GM21423 (cell line): ENCODE data around the gene CACNA2D3.
"Not testable (repeated sequence)": the region's sequence is repeated elsewhere in the genome, so short reads cannot be mapped to it uniquely, and the experiment has no call there.

Source experiments
- ATAC-seq: cut with Tn5 transposase; IDR thresholded peaks from one replicate; pipeline ENCODE4 v1.9.1; 2021; ENCODE audit warnings: mild to moderate bottlenecking, moderate library complexity; ENCODE audit not compliant: unreplicated experiment

The CACNA2D3 gene

DNA sequence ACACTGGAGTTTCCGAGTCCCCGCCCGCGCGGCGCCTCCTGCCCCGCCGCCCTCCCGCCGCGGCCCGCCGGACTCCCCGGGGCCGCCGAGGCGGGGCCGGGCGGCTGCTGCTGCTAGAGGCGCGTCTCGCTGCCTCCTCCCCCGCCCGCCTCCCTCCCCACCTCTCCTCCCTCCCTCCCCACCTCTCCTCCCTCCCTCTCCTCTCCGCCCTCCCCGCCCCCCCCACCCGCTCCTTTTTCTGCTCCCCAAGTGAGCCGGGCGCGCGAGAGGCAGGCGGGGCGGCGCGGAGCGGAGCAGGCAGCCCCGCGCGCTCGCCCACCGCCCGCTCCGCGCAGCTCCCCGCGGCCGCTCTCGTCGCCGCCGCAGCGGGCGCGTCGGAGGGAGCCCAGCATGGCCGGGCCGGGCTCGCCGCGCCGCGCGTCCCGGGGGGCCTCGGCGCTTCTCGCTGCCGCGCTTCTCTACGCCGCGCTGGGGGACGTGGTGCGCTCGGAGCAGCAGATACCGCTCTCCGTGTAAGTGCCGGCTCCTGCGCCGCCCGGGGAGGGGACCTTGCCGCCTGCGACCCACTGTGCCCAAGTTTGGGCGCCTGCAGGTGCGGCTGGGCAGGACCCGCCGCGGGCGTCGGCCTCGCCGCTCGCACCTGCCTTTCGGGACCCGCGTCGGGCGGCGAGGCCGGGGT lies at the start of gene CACNA2D3:
CACNA2D3 (plus strand) TSS at position 229 of the 679 bp plus-strand sequence.
- no peak for ATAC-seq

DNA sequence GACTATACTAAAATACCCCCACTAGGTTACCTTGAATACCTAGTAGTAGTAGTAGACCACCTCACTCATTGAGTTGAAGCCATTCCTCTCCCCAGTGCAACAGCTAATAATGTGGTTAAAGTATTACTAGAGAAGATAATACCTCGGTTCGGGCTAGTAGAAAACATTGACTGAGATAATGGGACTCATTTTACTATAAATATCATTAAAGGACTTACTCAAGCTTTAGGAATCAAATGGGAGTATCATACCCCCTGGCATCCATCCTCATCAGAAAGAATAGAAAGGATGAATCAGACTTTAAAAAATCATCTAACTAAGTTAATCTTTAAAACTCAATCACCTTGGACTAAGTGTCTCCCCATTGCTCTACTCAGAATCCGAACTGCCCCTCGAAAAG lies 49.0 kb upstream of the CACNA2D3 start:
- no peak for ATAC-seq

DNA sequence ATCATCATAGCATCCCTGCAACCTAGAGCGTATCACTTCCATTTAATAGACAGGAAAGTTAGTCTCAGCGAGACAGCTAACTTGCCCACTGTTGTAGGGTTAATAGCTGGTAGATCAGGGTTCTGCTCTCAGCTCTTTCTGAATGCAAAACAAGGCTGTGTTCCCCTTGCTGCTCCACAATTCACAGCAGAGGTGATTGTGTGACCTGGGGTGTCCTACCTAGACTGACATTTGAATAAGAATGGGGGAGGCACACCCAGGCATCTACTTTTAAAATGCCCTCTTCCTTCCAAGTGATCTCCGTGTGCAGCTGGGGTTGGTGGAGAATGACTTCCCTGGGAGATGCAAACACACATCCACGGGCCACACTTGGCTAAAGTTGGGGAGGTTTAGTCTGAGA lies 43.0 kb upstream of the CACNA2D3 start:
- ATAC-seq, result no peak

DNA sequence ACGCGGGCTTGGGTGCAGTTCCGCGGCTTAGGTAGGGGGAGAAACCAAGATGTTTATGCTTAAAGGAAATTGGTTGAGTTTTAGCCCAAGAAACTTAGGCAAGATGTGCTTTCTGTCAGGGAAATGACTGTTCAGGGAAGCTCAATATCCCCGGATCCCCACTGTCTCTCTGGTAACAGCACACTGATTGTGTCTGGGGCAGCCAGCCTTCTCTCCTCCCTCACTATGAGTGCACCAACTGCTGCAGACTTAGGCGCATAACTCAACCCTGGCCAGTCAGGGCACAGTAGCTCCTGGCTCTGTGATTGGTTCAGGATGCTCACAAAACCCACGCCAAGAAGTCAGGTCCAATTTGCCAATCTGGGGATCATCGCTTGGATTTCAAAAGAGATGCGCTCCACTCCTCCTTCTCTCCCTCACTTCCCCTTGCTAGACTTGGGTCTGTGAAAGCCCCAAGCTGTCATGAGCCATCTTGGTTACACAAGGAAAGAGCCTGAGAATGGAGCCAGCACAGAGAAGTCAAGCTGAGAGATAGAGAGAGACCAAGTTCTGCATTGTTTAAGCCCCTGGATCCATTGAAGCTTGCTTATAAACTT lies 42.5 kb upstream of the CACNA2D3 start:
- ATAC-seq, result no peak

DNA sequence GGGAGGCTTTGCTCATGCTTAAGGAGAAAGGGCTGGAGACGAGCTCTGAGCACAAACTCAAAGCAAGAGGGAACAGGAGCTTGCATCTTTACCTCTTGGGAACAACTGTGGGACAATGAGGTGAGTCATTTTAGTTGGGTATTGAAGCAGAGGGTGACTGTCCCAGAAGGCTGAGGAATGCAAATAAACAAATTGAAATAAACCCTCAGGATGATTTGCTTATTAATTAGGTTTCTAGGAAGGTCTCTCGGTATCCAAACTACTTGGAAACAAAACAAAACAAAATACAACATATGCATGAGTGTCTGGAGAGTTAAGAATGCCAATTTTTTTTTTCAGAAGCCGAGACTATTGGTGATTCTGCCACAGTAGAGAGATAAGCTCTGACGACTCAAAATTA lies 38.4 kb upstream of the CACNA2D3 start:
- no peak for ATAC-seq

DNA sequence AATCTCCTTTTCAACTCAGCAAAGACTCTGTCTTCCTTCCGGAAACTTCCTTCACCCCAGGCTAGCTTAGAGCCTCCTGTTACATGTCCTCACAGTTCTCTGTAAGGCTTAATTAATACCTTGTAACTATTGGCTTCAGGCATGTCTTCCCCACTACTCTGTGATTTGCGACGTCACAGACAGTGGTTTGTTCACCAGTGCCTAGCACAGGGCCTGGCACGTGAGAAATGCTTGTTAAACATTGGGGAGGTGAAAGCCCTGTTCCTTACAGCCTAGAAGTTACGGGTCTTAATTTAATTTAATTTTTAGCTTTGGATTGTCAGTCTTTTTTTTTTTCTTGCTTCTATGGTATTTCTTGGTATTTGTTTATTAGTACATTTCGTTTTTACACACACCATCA lies 36.4 kb upstream of the CACNA2D3 start:
- no peak for ATAC-seq

DNA sequence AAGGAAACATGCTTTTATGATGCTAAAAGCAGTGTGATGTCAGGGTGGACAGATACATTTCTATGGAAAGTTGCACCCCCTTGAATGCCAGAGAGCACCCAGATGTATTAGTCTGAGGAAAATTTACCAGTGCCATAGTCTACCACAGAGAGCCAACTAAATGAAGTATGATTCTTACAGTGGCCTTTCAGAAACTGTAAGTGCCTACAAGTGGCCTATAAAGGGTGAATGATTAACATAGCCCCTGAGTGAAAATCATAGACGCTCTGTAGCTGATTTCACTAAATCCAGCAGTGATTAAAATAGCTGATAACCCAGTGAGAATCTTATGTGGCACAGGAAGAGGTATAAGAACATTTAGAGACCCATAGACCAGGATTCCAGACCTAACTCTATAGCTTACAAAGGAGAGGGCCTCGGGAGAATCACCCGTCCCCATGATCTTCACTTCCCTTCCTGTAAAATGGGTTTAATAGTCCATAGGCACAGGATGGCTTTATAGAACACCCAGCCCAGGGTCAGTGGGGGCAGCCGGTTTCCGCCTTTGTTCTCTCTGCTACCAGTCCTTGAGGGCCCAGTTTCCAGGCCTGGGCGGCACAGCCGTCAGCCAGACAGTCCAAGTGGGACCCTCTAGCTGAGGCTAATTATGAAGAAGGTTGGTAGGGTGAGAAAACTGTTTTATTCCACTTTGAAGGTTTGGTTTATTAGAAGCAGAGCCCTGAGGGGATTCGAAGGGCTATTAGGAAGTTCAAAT lies 35.5 kb upstream of the CACNA2D3 start:
- no peak for ATAC-seq

DNA sequence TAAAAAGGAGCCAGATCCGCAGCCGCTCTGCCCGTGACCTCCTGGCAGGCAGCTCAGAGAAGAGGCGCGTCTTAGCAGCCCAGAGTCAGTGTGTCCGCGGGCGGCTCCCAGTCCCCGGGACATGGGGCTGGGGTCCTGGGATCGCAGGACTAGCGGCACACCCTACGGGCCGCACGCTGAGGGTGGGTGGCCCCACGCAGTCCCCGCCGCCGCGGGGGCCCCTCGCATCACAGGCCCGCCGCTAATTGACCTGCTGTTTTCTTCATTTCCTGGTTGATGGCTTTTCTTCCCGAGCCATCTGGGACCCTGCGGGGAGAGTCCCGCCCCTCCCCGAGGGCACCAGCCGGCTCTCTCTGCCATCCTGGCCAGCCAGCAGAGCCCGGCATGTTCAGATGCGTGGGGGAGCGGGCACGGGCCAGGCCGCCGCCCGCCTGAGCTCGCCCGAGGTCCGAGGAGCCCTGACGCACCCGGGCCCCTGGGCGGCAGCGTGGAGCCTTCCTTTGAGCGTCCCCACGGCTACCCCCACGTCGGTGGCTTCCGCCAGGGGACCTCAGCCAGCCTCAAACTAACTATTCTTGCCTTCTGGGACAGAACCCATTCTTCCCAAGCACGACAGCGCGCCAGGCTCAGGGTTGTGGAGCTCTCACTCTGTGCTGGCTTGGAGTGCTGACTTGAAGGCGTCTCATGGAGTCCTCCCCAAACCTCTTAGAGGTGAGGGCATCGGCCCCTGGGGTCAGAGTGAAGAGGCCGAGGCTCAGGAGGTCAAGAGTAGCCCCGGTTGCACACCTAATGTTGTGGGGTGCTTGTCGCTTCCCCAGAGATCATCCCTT lies 34.6 kb upstream of the CACNA2D3 start:
- ATAC-seq, result no peak

DNA sequence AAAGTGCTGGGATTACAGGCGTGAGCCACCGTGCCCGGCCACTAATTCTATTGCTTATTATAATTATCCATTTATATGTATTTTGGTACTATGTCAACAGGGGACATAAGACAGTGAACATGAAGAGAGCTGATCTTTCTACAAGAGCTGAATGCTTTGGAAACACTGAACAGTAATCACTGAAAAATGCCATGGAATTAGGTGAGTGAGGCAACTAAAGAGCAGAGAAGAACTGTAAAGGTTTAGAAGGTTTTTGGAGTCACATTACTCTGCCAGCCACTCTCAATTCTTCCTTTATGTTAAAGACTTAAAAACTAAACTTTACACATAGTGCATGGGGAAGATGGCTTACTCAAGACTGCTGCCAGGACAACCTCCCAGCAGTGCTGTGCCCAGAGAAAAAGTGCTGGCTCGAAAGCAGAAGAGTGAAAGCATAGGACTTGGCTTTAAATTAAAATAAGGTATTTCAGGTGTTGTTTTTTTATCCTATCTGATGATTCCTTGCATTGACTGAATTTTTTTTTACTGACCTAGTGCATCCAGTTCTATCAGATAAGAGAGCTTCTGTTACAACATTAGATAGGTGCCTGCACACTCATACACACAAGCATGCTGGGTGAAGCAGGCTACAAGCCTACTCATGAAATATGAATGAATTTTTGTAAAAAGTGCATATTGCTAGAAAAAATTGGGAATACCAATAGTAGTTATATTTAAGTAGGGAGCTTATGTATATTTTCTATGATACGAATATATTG lies 28.7 kb upstream of the CACNA2D3 start:
- ATAC-seq, result no peak

DNA sequence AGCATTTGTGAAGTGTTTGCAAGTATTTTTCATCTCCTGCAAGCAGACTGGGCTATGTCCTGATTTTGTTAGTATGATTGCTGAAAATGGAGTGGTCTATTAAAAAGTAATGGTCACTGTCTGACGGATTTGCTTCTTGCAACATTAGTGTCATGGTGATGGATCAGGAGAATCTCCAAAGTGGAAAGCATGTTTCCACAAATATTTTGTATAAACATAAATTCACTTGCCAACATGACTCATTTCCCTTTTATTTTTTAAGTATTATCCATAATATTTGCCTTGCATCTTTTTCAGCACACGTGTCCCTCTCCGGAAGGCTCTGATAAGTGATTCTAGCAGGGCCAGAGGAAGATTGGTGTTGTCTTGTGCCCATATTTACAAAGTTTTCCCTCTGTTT lies 27.4 kb upstream of the CACNA2D3 start:
- no peak for ATAC-seq

DNA sequence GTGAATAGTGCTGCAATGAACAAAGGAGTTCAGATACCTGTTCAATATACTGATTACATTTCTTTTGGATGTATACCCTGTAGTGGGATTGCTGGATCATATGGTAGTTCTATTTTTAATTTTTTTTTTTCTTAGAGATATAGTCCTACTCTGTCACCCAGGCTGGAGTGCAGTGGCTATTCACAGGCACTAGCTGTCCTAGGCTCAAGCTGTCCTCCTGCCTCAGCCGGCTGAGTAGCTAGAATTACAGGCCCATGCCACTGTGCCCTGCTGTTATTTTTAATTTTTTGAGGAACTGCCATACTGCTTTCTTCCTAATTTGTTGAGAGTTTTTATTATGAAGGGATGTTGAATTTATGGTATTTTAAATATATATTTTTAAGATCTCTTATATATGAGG lies 23.0 kb upstream of the CACNA2D3 start:
- ATAC-seq, result no peak

DNA sequence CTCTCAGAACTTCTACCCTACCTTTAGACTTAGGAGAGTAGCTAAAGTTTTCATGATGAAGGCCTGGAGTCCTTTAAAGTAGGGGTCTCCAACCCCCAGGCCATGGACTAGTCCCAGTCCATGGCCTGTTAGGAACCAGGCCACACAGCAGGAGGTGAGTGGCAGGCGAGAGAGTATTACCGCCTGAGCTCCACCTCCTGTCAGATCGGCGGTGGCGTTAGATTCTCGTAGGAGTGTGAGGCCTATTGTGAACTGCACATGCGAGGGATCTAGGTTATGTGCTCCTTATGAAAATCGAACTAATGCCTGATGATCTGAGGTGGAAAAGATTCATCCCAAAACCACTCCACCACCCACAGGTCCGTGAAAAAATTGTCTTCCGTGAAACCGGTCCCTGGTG lies 18.3 kb upstream of the CACNA2D3 start:
- ATAC-seq, result no peak

DNA sequence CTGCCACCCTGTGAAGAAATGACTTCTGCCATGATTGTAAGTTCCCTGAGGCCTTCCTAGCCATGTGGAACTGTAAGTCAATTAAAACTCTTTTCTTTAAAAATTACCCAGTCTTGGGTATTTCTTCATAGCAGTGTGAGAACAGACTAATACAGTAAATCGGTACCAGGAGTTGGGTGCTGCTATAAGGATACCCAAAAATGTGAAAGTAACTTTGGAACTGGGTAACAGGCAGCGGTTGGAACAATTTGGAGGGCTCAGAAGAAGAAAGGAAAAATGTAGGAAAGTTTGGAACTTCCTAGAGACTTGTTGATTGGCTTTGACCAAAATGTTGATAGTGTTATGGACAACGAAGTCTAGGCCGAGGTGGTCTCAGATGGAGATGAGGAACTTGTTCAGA lies 6.2 kb upstream of the CACNA2D3 start:
- not testable (repeated sequence) for ATAC-seq

DNA sequence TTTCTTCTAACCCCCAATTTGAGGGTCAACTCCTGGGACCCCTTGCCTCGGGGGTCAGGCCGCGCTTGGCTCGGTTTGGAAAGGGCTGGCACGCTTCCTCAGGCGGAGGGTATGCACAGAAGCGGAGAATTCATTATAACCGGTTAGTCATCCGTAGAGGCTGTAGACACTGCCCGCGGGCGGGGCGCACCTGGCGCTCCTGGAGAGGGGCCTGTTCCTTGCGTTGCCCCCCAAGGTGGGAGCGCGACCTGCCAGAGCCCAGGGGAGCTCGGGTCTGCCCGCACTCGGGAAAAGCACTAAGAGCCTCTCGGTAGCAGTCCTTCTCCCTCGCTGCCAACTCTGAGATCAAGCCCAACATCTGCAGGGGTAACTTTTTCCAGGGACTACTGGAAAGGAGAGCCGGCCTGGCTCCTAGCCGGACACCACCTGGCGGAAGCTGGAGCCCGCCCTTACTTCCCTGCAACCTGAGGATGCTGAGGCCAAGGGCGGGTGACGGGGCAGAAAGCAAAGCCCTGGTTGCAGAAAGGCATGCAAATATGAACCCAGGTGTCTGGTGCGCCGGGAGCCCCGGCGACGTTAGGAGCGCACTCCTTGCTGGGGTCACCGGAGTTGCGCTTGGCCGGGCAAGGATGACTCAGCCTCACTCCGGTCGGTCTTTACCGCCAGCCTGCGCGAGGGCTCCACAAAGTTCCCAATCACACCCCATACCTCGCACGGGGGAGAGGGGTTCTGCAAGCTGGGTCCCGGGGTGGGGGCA lies 1.5 kb upstream of the CACNA2D3 start:
- ATAC-seq, result peak; percentile 82

DNA sequence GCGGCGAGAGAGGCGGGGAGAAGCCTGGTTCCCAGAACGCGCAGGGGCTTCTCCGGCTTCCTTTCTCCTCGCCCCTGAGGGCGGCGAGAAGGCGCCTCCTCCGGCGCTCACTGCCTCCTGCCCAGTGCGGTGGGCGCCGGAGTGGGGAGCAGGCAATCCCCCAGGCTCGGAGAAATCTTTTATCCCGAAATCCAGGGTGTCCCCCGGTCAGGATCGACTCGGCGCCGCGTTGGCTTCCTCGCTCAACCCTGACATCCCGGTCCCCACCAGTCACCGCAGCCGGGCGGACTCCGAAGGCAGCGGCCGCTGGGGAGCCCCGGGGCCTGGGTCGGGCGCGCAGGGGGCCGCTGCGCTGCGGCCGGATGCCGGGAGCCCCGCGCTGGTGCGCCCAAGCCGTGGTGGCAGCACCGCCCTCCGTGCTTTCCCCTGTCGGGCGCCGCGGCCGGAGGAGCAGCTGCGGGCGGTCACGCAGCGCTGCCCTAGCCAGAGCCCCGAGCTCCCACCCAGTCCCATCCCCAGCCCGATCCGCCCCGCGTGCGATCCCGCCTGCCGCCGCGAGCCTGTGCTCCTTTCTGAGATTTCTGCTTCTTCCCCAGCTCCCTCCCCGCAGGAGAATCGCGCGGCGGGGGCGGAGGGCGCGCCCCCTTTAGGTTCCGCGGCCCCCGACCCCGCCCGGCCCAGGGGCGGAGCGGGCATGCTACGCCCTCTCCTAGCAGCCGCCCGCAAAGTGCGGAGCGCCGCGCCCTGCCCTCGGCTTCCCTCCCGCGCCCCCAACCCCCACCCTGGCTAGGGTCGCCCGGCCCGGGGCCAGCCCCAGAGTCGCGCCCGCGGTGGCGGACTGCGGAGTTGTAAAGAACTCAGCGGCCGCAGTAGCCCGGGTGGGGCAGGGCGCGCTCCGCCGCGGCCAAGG lies 683 bp upstream of the CACNA2D3 start:
- ATAC-seq, result peak; percentile 15

DNA sequence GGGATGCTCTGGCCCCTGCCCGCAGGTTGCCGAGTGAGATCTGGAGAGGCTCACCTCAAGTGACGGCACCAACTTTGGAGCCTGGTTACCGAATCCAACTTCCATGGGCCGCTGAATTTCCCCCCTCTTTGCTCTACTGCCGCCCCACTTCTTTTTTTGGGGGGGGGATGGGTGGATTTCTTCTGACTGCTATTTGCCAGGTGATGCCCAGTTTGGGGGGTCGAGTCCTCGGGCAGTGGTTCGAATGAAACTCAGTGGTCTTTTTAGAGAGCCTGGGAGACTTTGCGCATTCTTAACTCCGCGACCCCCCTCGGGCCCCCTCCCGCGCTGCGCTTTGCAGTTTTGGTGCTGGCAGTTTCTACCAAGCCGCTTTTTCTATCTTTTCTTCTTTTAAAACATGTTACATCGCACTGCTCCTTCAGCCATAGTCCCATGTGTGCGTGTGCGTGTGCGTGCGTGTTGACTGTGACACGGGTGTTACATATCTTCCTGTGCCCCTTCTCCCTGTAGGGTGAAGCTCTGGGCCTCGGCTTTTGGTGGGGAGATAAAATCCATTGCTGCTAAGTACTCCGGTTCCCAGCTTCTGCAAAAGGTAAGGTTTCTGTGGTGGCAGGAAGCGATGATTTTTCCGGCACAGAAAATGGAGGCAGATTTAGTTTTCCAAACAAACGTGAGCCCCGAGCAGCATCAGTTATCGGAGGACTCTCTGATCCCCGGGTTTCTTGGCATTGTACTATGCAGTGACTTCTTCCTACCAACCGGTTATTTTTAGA lies 837 bp downstream of the CACNA2D3 start:
- no peak for ATAC-seq

DNA sequence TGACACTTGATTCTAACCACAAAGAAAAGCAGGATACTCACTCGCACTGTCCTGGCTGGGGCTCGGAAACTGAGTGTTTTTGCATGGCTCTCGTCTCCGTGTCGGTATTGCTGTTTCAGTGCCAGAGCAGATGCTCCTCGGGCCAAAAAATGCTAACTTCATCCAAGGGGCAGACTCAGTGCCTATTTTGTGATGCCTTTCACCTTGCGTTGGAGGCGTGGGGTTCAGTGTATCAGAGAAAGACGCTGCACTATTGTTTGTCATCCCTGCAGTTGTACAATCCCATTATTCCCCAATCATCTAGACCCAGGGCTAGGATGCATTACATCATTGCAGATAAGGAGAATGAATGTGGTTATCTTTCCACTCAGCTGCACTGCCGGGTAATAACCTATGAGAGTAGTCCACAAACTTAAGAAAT lies 1.4 kb downstream of the CACNA2D3 start:
- no peak for ATAC-seq

DNA sequence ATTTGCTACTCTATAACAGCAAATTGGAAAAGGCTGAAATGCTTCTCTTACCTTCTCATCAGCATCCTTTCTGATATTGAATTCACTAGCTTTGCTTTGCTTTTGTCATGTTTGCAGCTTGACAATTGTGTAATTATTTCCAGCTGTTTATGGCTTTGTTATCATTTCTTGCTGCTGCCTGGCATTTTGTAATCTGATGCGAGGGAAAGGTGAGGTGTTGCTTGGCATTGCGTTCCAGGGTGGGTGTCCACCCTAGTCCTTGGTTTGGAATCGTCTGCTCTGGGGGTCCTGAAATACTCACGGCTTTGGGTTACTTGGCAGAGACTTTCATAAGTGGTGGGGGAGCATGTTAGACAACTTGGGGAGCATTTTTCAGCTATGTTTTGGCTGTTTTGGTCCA lies 2.9 kb downstream of the CACNA2D3 start:
- no peak for ATAC-seq
